HCT116 (cell line): Measurements from ENCODE around the gene AKAP13. TPM values are rescaled to one million over a fixed set of nuclear protein-coding genes. Genes with fewer than 3 reads are reported as not detected.

Experiments
- ATAC-seq: fragments of 200-7000 bp; cut with Tn5 transposase; 2 replicates; pipeline ENCODE4 v1.9.1; 2020; ENCODE audit warnings: mild to moderate bottlenecking, moderate library complexity
- BruUV-seq: library from RNA; stranded (reverse); fragments of 400-500 nt; replicated peaks from 2 replicates; lab custom pipeline; 2021; lab: Mats Ljungman, UMichigan
- CTCF ChIA-PET: fragments of 300-600 bp; sonication (Branson Sonifier 250); formaldehyde crosslinking; loops from one replicate; lab custom pipeline; 2021; ENCODE audit warnings: antibody characterized with exemption; lab: Charles Lee
- POLR2A ChIA-PET: fragments of 300-600, 350-600 bp; sonication (Branson Sonifier 250); formaldehyde crosslinking; loops from one replicate; lab custom pipeline; 2021; ENCODE audit warnings: antibody characterized with exemption; lab: Charles Lee
- RAD21 ChIA-PET, 2 experiments: fragments of 300-600 bp; sonication (Branson Sonifier 250); formaldehyde crosslinking; loops; one replicate each; lab custom pipeline; 2023; ENCODE audit warnings: low total read pairs in 2 of 2; ENCODE audit not compliant: uncharacterized antibody in 2 of 2, unreplicated experiment in 2 of 2, low non-redundant PET in 1 of 2; lab: Charles Lee
- DNase-seq: peaks from one replicate; pipeline ENCODE4 v3.0.0-alpha.2; 2010; ENCODE audit warnings: low read depth, low spot score
- H2AFZ ChIP-seq: fragments of 200-600 bp; shearing (Covaris generic), sonication (generic); 2 replicates; pipeline ENCODE4 v1.6.1; 2017; ENCODE audit warnings: low read depth, mixed run types, mixed read lengths, antibody characterized with exemption, low read length; ENCODE audit not compliant: poor library complexity, severe bottlenecking
- H3K27ac ChIP-seq: 2 replicates; pipeline ENCODE4 v1.5.1; 2012; ENCODE audit warnings: low read depth, low read length
- H3K27me3 ChIP-seq: fragments of 200-600 bp; sonication (generic); 2 replicates; pipeline ENCODE4 v1.6.1; 2016; ENCODE audit warnings: mixed run types, low read length, mixed read lengths; ENCODE audit not compliant: insufficient read depth
- H3K36me3 ChIP-seq, 2 experiments: fragments of 200-500 bp in 1 of 2; fragments of 200-600 bp in 1 of 2; sonication (Bioruptor generic) in 1 of 2; sonication (generic) in 1 of 2; 2 replicates each; pipeline versions ENCODE4 v1.5.1 to v1.6.1; 2014 to 2016; ENCODE audit warnings: low read length in 2 of 2, inconsistent platforms in 1 of 2, mixed read lengths in 1 of 2, mixed run types in 1 of 2; ENCODE audit not compliant: insufficient read depth in 2 of 2, control insufficient read depth in 1 of 2
- H3K4me1 ChIP-seq, 2 experiments: fragments of 200-600 bp in 1 of 2; sonication (generic) in 1 of 2; 2 replicates each; pipeline versions ENCODE4 v1.5.1 to v1.6.1; 2012 to 2017; ENCODE audit warnings: low read length in 2 of 2, inconsistent platforms in 1 of 2, mild to moderate bottlenecking in 1 of 2, mixed read lengths in 1 of 2, mixed run types in 1 of 2, moderate library complexity in 1 of 2; ENCODE audit not compliant: insufficient read depth in 2 of 2, control insufficient read depth in 1 of 2
- H3K4me2 ChIP-seq: fragments of 200-600 bp; sonication (generic); 2 replicates; pipeline ENCODE4 v1.6.1; 2017; ENCODE audit warnings: mixed run types, low read length, mixed read lengths
- H3K4me3 ChIP-seq, 2 experiments: fragments of 200-600 bp in 1 of 2; sonication (generic) in 1 of 2; replicated peaks in 1 of 2; 2 replicates each; pipeline ENCODE4 v1.5.1; 2011 to 2016; ENCODE audit warnings: low read length in 2 of 2, control low read depth in 1 of 2, low read depth in 1 of 2, mild to moderate bottlenecking in 1 of 2, mixed read lengths in 1 of 2, mixed run types in 1 of 2
- H3K79me2 ChIP-seq: fragments of 200-600 bp; sonication (generic); 2 replicates; pipeline ENCODE4 v1.6.1; 2017; ENCODE audit warnings: mild to moderate bottlenecking, mixed run types, low read length, moderate library complexity, mixed read lengths; ENCODE audit not compliant: insufficient read depth
- H3K9ac ChIP-seq: fragments of 200-600 bp; sonication (generic); 2 replicates; pipeline ENCODE4 v1.6.1; 2016; ENCODE audit warnings: low read length, mixed read lengths
- H3K9me2 ChIP-seq: fragments of 200-600 bp; sonication (generic), shearing (Covaris generic); 2 replicates; pipeline ENCODE4 v1.6.1; 2017; ENCODE audit warnings: mixed run types, mild to moderate bottlenecking, moderate library complexity; ENCODE audit not compliant: insufficient read depth
- H3K9me3 ChIP-seq, 2 experiments: fragments of 200-500 bp in 1 of 2; fragments of 200-600 bp in 1 of 2; sonication (Bioruptor generic) in 1 of 2; sonication (generic) in 1 of 2; 2 replicates each; pipeline ENCODE4 v1.6.1; 2014 to 2017; ENCODE audit warnings: low read length in 2 of 2, mixed read lengths in 2 of 2, inconsistent platforms in 1 of 2, low read depth in 1 of 2, mild to moderate bottlenecking in 1 of 2, mixed run types in 1 of 2, moderate library complexity in 1 of 2; ENCODE audit not compliant: control insufficient read depth in 1 of 2, insufficient read depth in 1 of 2
- H4K20me1 ChIP-seq: fragments of 200-600 bp; sonication (generic), shearing (Covaris generic); 2 replicates; pipeline ENCODE4 v1.6.1; 2017; ENCODE audit warnings: mixed run types, mild to moderate bottlenecking, moderate library complexity; ENCODE audit not compliant: insufficient read depth
- CBX3 ChIP-seq: IDR thresholded peaks from 2 replicates; pipeline ENCODE4 v1.6.1; 2012; ENCODE audit warnings: low read depth
- CEBPB ChIP-seq: IDR thresholded peaks from 2 replicates; pipeline ENCODE4 v1.6.1; 2012; ENCODE audit warnings: low read depth
- EGR1 ChIP-seq: IDR thresholded peaks from 2 replicates; pipeline ENCODE4 v1.6.1; 2012; ENCODE audit warnings: low read depth
- ELF1 ChIP-seq: IDR thresholded peaks from 2 replicates; pipeline ENCODE4 v1.6.1; 2012; ENCODE audit warnings: low read depth, borderline replicate concordance
- EZH2 ChIP-seq: fragments of 200-600 bp; sonication (generic); IDR thresholded peaks from 2 replicates; pipeline ENCODE4 v1.6.1; 2017; ENCODE audit warnings: antibody characterized with exemption, mixed run types
- FOSL1 ChIP-seq: IDR thresholded peaks from 2 replicates; pipeline ENCODE4 v1.6.1; 2012; ENCODE audit warnings: low read depth
- JUND ChIP-seq: IDR thresholded peaks from 2 replicates; pipeline ENCODE4 v1.6.1; 2012
- POLR2A ChIP-seq: IDR thresholded peaks from 2 replicates; pipeline ENCODE4 v1.7.0; 2011; ENCODE audit warnings: borderline replicate concordance; ENCODE audit not compliant: insufficient read depth, insufficient read length; ENCODE audit errors: extremely low read depth
- POLR2AphosphoS5 ChIP-seq: IDR thresholded peaks from 2 replicates; pipeline ENCODE4 v1.6.1; 2011; ENCODE audit warnings: mild to moderate bottlenecking, low read depth, low read length, moderate library complexity
- SIN3A ChIP-seq: IDR thresholded peaks from 2 replicates; pipeline ENCODE4 v1.6.1; 2012; ENCODE audit warnings: low read depth
- SP1 ChIP-seq: IDR thresholded peaks from 2 replicates; pipeline ENCODE4 v1.6.1; 2012; ENCODE audit warnings: low read depth
- SRF ChIP-seq: IDR thresholded peaks from 2 replicates; pipeline ENCODE4 v1.6.1; 2012; ENCODE audit warnings: low read depth
- TCF7L2 ChIP-seq: IDR thresholded peaks from 2 replicates; pipeline ENCODE4 v1.7.0; 2011; ENCODE audit warnings: borderline replicate concordance, inconsistent platforms; ENCODE audit not compliant: insufficient read depth, insufficient read length; ENCODE audit errors: extremely low read depth
- ZNF274 ChIP-seq: fragments of 200-500 bp; sonication (Bioruptor generic); IDR thresholded peaks from 2 replicates; pipeline ENCODE4 v1.6.1; 2014; ENCODE audit warnings: mild to moderate bottlenecking, low read depth, low read length, inconsistent platforms
- intact Hi-C: fragments of 100-400 bp; cut with micrococcal nuclease; formaldehyde crosslinking; loops from 2 replicates; pipeline ENCODE4 v1.10.0; 2022
- total RNA-seq: library from RNA; stranded (reverse); gene quantifications from one replicate; pipeline ENCODE4 v1.2.1, GENCODE V29; 2021; ENCODE audit not compliant: unreplicated experiment
- TF ChIP-seq, protein P1 (sequence below): IDR thresholded peaks from 2 replicates; pipeline ENCODE4 v1.6.1; 2012

The AKAP13 gene
- total RNA-seq, 1 experiment from 2014 or later = 43.1 TPM

DNA sequence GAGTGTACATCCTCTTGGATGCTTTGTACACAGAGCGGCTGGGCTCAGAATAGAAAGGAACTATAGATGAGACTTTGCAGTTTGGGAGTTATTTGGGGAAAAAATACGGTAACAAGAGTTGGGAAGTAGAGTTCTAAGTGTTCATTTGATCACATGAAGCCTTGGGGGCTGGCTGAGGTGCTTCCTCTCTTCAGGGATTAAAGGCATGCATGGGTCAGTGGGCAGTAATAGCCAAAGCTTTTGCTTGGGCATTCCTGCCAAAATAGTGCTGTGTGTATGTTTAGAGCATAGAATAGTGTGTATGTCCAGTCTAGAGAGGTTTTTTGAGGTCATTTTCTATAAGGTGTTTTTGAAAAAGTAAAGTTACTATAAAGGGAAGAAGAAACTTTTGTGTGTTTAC, 12.8 kb downstream of the AKAP13 start (continued):
- TF ChIP-seq TCF7L2 (no peak), POLR2A (no peak), FOSL1 (no peak), JUND (no peak), SIN3A (no peak), SP1 (no peak), EGR1 (no peak), CEBPB (no peak), EZH2 (no peak), ZNF274 (no peak), ELF1 (no peak), POLR2AphosphoS5 (no peak)

GRCh38 chr15:85394554-85395333, 14.3 kb downstream of the AKAP13 start:
- H3K4me2 ChIP-seq = peak overlapping the region; percentile 71
- no peak overlapping the region for H2AFZ ChIP-seq
- CTCF ChIA-PET = no interaction called here
- POLR2A ChIA-PET = interaction anchor here (2.5 kb wide), 1 partner anchor 9 kb away, joined by 8 read pairs; no protein-coding TSS in a partner anchor
- no peaks in the 10 kb centered on the region for H3K9me3 ChIP-seq
- H3K9me2 ChIP-seq = no peaks in the 10 kb centered on the region
- H4K20me1 ChIP-seq = no peaks in the 10 kb centered on the region
- H3K27me3 ChIP-seq = no peaks in the 10 kb centered on the region
- no TSS peak for BruUV-seq
- H3K9ac ChIP-seq = no peak overlapping the region
- DNase-seq (no peak), ATAC-seq (peak; percentile 83)
- H3K4me3 ChIP-seq = peak overlapping the region in 1 of 2 experiments; percentile 22; a peak in 2 of 4 replicates
- H3K27ac ChIP-seq = peak overlapping the region; percentile 10; the same call in 1 of the 2 replicates
- no peaks in the 10 kb centered on the region for H3K36me3 ChIP-seq
- H3K4me1 ChIP-seq = peaks cover 38 to 52% of the 10 kb centered on the region in 2 experiments
- RAD21 ChIA-PET = no interaction called here
- peaks cover 91% of the 10 kb centered on the region for H3K79me2 ChIP-seq
- intact Hi-C loops = no loop called here
- 0 out of 2 replicates have a peak, but pooled peaks have one; percentile 23 for TF ChIP-seq JUND
- TF ChIP-seq, protein P1, sequence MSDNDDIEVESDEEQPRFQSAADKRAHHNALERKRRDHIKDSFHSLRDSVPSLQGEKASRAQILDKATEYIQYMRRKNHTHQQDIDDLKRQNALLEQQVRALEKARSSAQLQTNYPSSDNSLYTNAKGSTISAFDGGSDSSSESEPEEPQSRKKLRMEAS = no peak
- no peak for TF ChIP-seq POLR2AphosphoS5
- peak; percentile 49; the same call in 1 of the 2 replicates for TF ChIP-seq CBX3
- peak; percentile 87 for TF ChIP-seq TCF7L2
- no peak for TF ChIP-seq SRF
- peak; percentile 21; the same call in 1 of the 2 replicates for TF ChIP-seq FOSL1
- TF ChIP-seq EZH2 = no peak
- TF ChIP-seq SP1 = peak; percentile 45
